Bone marrow (tissue), 2 donors: Measurements from ENCODE around the gene TNFRSF13B.
"Not testable (repeated sequence)": the region's sequence is repeated elsewhere in the genome, so short reads cannot be mapped to it uniquely, and the experiment has no call there.

Experiments used
- DNase-seq, 2 donors: peaks; one replicate each; lab custom pipeline; 2025; lab: John Stamatoyannopoulos, UW

Gene TNFRSF13B

DNA sequence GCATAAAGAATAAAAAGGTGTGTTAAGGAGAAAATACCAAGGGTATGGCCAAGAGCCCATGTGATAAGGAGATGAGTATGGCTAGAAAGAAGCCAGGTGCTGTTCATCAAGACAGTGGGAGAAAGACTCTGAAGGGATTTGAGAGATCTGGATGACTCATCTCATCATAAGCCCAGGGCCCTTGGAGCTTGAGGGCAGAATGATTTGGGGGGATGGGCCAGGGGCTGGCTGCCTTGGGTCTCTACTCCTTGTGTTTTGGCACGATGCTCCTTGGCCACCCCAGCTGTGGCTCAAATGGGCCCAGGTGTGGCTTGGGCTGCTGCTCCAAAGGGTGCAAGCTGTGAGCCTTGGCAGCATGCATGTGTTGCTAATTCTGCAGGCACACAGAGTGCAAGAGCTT, 14.5 kb upstream of the TNFRSF13B start:
- DNase-seq = no peak

DNA sequence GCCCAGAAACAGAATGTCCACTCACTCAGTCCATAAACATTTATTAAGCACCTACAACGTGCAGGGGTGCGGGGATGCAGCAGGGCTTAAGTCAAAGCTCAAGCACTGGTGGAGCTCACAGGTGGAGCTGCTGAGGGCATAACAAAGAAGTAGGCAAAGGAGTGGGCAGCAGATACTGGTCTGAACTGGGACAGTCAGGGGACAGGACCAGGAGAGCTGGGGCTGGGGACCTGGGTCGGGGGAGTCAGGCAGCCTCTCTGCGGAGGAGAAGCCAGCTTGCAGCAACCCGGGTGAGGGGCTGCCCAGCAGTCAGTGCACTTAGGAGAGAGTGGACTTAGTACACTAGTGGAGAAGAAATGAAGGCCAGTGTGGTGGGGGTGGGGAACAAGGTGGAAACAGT, 10.0 kb upstream of the TNFRSF13B start:
- no peak for DNase-seq

DNA sequence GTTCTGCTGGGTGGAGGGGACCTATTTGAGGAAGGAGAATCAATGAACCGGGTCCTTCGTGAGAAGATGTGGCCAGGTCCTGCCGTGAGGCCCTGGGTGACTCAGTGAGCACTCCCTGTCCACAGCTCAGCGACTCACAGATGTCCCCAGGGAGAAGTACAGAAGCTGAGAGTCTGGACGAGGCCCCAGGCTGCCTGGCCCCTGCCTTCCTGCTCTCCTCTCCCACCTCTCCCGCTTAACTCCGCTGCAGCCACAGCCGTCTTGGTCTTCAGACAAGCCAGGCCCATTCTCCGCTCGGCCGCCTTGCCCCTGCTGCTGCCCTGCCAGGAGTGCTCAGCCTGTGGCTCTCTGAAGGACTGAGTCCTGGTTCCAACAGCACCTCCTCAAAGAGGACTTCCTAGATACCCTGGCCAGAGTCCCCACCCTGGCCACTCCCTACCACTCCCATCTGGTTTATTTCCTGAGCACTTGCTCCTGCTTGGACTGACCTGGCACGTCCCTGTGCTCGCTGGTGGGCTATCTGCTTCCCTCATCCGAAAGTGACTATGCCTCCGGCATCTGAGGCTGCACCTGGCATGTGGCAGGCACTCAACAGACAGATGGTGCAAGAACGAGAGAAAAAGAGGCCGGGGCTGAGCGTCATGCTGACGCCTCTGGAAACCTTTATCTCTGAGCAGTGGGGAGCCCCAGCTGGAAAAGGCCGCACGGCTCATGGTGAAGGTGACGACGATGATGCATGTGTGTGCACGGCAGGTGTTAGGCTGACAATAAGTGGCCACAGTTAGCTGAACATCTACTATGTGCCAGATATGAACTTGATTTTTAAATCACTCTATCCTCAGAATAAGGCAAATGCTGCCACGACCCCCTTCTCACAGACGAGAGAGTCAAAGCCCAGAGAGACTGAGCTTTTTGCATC, 9.2 kb upstream of the TNFRSF13B start:
- no peak for DNase-seq

DNA sequence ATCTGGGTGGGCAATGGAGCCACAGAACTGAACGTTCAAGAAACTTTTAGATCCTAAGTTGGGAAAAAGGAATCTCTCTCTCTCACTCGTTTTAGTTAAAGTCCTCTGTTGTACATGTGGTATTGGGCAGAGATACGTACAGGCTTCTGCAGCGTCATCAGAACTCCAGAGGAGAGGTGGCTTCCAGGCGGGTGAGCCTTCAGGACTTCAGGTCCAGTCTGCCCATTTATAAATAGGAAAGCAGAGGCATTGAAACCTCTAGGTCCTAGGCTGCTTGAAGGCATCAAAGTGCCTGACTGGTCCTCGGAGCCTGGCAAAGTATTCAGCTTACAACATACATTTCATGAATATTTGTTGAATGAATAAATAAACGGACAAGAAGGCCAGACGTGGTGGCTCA, 8.1 kb upstream of the TNFRSF13B start:
- no peak for DNase-seq

DNA sequence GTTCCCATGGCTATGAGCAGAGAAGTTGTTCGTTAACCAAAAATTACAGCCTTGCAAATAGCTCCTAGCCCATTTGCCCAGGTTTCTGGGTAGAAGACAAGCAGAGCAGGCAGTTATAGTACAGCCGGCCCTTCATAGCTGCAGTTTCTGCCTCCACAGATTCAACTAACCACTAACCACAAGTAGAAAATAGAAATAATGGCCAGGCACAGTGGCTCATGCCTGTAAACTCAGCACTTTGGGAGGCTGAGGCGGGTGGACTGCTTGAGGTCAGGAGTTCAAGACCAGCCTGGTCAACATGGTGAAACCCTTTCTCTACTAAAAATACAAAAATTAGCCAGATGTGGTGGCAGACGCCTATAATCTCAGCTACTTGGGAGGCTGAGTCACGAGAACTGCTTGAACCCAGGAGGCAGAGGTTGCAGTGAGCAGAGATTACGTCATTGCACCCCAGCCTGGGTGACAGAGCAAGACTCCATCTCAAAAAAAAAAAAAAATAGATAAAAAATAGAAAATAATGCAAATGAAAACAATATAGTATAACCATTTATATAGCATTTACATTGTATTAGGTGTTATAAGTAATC, 7.4 kb upstream of the TNFRSF13B start:
- DNase-seq = not testable (repeated sequence)

DNA sequence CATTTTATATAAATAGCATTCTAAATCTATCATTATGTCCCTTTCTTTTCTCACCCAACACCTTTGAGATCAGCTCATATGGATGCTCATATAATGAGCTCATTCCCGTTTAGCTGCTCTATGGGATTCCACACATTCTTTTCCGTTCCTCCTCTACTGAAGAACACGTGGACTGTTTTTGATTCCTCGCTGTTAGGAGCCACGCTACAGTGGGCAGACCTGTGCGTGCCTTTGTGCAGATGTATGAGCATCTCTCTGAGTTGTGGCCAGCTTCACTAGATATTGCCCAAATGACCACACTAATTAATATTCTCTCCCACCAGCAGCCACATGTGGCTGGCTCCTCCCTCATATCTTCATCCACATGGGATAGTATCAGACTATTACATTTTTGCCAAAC, 6.0 kb upstream of the TNFRSF13B start:
- no peak for DNase-seq

DNA sequence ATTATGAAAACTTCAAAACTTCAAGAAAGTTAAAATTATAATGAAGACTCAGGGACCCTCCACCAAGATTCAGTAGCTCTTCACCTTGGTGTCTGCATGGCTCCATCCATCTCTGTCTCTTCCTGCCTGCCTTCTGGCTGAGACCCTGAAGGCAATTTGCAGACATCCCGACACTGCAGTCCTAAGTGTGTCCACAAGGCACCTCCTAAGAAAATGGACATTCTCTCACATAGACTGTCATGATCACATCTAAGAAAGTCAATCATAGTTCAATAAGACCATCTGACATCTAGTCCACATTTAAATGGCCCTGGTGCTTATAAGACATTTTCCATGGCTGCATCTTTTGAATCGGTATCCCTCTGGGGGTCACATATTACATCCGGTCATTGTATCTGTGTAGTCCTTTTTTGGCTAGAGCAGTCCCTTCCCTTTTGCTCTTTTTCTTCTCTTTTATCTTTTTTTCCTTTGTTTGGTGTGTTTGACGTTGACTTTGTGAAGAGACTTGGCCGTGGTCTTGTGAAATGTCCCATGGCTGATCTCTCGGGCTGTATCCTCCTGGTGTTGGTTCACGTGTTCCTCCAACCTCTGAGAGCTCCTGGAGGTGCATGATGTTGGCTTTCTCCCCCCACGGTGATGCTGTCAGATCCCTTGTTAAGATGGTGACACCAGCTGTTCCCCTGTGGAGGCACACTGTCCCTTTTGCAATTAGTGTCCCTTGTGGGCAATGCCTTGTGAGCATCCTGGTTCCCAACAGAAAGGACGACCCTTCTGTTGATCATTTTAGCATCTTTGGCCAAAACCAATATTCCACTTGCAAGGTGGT, 5.0 kb upstream of the TNFRSF13B start:
- DNase-seq = no peak

DNA sequence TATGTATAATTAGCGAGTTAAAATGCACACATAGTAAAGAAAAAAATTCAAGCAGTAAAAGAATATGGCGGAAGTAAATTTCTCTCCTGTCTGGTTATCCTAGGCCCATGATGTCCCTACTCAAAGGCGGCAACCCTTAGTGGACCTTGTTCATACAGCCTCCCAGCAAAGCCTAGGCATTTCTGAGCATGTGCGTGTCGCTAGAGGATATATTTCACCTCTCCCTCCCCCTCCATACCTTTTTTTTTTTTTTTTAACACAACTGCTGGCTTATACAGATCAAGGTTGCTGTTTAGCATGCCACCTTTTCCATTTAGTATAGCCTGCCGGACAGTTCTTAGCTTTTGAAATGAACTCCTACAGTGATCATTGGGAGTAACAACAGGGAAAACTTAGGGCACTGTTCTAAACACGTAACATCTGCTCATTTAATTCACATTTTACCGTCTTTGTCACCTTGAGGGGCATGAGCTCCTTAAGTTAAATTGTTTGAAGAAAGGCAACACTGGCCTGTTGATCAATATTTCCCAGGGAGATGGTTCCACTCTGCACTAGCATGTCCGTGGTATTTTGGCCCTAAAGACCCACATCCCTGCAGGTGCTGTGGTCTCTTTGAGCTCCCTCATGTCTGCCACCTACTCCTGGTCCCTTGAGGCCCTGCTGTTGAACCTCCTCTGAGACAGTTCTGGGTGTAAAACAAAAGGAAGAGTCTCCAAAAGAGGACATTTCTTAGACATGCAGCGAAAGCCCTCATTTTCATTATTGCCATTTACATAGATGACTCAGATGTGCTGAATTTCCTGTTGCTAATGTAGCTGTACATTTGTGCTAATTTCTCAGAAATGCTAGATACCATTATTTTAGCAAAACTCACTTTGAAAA, 4.1 kb upstream of the TNFRSF13B start:
- peak in 1 of 2 donors; percentile 37 for DNase-seq

DNA sequence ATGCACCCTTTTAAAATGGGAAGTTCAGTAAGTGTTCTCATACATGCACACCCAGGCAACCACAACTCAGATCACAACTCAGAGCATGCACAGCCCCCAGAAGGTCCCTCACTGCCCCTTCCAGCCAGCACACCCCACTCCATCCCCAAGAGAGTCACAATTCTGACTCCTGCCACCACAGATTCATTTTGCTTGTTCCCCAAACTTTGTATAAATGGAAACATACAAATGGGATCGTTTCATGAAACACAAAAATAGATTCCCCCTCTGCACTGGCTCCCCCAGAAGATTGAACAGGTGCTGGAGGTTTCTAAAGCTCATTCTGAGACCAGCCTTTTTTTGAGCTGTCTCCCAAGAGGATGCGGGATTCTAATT, 3.3 kb upstream of the TNFRSF13B start:
- no peak for DNase-seq

DNA sequence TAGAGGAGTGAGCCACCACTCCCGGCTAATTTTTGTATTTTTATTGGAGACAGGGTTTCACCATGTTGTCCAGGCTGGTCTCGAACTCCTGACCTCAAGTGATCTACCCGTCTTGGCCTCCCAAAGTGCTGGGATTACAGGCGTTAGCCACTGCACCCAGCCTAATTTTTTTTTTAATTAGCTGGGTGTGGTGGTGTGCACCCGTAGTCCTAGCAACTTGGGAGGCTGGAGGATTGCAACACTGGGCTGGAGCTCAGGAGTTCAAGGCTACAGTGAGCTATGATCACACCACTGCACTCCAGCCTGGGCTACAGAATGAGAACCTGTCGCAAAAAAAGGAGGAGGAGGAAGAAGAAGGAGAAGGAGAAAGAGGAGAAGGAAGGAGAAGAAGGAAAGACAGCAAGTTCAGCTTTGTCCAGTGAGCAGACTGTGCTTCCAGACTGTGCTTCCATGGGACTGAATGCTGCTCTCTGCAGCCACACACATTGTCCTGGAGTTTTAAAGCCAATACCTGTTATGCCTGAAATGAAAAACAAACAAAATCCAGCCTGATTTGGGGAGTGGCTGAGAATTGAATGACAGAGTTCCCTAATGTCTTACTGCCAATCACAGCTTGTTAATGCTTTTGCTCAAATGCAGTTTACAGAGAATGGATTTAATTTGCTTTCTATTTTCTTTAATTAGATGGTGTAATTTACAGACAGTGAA, 2.8 kb upstream of the TNFRSF13B start:
- DNase-seq = no peak

DNA sequence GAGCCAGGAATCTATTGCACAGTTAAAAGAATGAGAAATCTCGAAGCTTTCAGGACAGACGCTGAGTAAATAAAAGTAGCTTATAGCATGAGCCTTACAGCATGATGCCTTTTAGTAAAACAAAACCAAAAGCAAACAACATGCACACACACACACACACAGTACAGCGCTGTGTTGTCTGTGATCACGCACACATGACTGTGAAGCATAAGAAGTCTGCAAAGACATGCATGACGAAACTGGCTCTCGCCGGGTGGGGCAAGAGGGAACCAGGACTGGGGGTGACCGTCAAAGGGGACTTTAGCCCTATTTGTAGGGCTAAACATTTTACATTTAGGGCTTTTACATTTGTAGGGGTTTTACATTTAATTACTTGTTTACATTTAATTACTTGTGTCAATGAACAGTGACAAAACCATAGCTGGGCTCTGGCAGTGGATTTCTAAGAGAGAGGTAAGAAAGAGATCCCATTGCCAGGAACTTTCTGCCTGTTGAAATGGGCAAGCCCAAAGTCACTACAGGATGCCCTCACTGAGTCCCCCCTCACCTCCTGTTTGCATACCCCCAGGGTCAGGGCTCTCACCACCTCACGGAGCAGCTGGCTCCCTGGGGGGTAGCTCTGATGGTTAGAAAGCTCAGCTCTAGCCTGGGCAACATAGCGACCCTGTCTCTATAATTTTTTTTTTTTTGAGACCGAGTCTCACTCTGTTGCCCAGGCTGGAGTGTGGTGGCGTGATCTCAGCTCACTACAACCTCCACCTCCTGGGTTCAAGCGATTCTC, 2.0 kb upstream of the TNFRSF13B start:
- DNase-seq = no peak

DNA sequence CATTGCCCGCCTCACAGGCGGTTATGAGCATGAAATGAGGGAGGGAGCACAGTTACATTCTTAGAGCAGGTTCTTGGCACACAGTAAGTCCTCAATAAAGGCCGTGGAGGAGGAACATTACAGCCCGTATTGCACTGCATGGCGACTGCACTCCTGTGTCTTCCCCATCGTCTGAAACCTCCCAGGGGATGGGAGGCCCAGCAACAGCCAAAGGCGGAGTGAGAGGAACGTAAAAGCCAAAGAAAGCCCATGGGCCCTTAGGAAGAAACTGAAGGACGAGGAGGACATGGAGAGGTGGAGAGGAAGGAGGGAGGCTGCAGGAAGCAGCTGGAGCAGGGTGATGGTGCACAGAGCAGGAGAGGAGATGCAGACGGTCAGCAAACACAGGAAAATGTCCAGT, 1.1 kb upstream of the TNFRSF13B start:
- DNase-seq = not testable (repeated sequence)

DNA sequence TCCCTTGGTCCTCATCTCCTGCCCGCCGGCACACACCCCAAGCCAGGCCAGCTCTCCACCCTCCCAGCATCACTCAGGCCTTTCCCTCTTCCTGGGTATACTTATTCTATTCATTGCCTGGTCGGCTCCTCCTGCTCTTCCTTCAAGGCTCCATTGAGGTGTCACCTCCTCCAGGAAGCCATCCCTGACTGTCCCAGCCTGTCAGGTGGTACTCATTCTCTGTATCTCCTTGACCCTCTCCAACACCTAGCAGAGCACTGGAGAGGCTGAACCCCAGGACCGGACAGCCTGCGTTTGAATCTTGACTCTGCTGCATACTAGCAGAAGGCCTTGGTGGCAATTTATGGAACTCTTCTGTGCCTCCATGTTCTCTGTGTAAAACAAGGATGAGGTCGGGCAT, 428 bp upstream of the TNFRSF13B start:
- DNase-seq = no peak

DNA sequence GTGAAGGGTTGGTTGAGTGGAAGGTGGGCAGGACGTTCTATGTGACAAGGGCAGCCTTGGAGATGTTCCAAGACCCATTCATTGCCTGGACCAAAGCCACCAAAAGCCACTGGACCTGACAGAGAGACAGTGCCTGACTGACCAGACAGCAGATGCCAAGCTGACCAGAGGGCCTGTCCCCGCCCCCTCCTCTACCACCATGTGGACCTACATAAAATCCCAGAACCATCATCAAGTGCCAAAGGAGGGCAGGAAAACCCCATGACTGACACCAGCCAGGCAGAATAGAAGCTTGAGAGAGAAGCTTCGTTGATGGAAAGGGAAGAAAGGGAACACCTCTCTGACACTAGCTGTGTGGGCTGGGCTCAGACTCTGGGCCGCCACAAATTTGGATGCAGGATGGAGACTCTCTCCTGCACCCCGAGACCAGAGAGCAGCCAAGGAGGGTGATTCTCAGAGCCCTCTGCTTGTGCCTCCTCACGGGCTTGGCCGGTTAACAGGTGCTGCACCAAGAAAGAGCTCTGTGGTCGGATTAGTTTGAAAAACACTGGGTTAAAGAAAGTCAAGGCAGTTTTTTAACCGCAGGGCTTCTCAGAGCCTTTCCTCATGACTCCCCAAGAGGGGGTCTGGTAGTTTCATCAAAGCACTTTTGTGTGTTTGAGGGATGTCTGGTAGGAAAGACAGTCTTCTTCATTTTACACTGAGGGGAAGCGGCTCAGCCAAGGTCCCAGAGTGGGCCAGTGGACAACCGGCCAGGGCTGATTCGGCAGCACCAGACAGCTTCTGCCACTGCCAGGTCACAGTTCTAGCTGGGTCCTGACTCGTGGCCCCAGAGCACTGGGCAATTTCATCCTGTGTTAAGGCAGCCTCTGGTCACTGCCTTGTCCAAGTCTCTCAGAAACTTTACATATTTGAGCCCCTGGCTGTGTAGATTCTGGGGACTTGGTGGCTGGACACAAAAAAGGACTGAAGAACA, 1.7 kb downstream of the TNFRSF13B start:
- DNase-seq = no peak

DNA sequence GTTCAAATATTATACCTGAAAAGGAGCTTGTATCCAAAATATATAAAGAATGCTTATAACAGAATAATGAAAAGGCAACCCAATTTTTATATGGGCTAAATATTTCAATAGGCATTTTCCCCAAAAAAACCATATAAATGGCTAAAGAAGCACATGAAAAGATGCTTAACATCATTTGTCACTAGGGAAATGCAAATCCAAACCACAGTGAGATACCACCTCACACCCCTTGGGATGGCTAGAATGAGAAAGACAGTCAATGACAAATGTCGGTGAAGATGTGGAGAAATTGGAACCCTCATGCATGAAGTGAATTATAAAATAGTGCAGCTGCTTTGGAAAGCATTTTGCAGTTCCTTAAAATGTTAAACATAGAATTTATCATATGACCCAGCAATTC, 3.1 kb downstream of the TNFRSF13B start:
- no peak for DNase-seq

DNA sequence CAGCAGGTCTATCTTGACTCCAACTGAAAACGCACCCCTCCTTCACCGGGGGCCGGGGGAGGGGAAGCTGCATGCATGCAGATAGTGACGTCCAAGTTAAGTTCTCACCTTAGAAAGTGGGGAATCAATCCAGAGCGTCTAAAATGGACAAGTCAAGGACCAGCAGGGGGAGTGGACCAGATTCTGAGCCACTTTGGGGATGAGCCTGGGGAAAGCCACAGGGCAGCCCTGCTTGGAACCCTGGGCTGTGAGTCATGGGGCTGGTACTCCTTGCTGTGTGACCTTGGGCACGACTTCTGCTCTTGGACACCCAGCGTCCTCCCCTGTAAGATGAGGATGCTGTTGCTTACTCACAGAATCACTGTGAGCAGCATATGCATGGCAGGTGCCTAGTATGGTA, 9.1 kb downstream of the TNFRSF13B start:
- DNase-seq = no peak

DNA sequence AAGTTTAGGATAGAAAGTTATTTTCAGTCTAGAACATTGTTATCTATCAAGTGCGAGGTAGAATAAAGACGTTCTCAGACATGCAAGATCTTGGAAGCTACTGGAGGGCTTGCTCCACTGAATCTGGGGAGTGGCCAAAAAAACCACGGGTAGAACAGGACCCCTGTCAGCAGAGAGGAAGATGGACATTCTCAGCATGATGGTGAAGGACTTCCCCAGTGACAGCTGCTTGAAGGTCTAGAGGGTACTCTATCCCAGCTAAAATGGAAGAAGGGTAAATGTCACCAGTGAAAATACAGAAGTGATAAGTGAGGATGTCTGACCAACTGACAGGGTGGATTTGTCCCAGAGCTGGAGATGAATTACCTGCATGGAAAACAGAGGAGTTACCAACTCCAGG, 10.1 kb downstream of the TNFRSF13B start:
- DNase-seq = no peak

DNA sequence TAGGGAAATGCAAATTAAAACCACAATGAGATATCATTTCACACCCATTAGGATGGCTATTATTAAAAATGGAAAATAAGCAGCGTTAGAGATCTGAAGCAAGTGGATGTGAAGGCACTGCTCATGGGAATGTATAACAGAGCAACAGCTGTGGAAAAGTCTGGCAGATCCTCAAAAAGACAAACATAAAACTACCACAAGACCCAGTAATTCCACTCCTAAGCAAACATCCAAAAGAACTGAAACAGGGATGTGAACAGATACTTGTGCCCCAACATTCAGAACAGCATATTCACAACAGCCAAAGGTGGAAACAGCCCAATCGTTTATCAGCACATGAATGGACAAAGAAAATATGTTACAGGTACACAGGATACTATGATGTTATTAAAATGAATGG, 10.9 kb downstream of the TNFRSF13B start:
- DNase-seq = not testable (repeated sequence)

DNA sequence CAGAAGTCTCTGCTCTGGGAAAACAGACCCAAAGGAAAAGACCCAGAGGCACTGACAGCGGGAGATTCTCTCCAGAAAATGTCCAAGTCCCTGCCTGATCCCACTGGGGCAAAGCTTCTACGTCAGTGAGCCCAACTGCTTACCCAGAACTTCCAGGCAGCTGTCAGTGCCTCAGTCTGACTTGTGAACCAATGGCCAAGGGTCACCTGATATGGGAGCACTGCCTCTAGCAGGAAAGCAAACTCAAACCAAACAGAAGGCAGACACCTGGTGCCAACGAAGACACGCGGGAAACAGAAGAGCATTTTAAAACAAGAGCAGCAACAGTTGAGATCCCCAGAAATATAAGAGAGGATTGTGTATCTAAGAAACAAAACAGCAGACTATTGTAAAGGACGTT, 16.9 kb downstream of the TNFRSF13B start:
- not testable (repeated sequence) for DNase-seq
